ENCODE measurements around the gene ECE1.

DNA sequence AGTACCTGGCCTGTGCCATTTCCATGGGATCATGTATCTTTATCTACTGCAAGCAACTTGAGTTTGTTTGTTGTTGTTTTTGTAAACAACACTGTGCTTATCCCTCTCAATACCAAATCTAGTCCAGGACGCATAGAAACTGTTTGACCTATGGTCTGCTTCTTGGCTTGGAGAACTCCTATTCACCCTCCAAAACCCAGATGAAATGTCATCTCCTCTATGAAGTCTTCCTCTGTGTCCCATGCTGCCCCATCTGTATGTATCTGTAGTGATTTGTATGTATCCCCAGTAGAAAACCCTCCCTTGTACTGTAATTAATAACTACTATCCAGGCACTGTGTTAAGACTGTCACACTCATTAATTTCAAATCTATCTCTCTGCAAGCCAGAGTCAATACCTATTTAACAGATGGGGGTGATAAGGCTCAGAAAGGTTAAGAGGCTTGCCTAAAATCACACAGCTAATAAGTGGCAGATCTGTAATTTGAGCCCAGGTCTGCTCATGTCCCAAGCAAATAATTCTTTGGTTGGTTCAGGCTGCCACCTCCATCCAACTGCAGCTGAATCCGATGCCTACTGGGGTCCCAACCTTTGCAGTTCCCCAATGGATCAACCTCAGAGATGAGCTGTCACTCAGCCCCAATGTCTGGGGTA lies 24.6 kb upstream of the ECE1 start:
- TF ChIP-seq ZNF384 (IDR thresholded peaks at IDR 0.05) (no peak), SUZ12 (IDR thresholded peaks at IDR 0.05) (no peak), ELF4 (IDR thresholded peaks at IDR 0.05) (no peak)

All from HEK293T (cell line).